ENCODE results near the gene RPL36. TPM values are rescaled to one million over a fixed set of nuclear protein-coding genes. Genes with fewer than 3 reads are reported as not detected.

Gene RPL36
- total and polyA plus RNA-seq, 2 of the 8 experiments (the other 6 are each of a cell fraction or from before 2014, with no cell fraction given) = 951 to 1,075 TPM

GRCh38 chr19:5652261-5652660, 37.8 kb upstream of the RPL36 start:
- Histone ChIP-seq H3K4me1 (replicated peaks in 1 of 4; ENCODE audit: control insufficient read depth in 3 of 4, insufficient read depth in 4 of 4, low read length in 3 of 4) (no peaks in the 10 kb centered on the region), H3K79me2 (ENCODE audit: control insufficient read depth in 1 of 2, insufficient read depth in 2 of 2, low read length in 2 of 2) (no peaks in the 10 kb centered on the region), H2BK5ac (ENCODE audit: low read depth, low read length) (no peak overlapping the region), H2BK12ac (ENCODE audit: low read depth, low read length) (no peak overlapping the region), H2BK20ac (ENCODE audit: low read length) (no peak overlapping the region), H3K79me1 (ENCODE audit: low read depth, low read length) (no peaks in the 10 kb centered on the region; the same call in 1 of the 2 replicates), H3K56ac (replicated peaks; ENCODE audit: insufficient read length, low read depth, low read length) (no peak overlapping the region), H4K20me1 (replicated peaks in 1 of 2; ENCODE audit: control insufficient read depth in 1 of 2, insufficient read depth in 2 of 2, low read length in 2 of 2) (peaks cover 1 to 6% of the 10 kb centered on the region in 2 experiments), H3K23me2 (ENCODE audit: low read depth, low read length) (no peaks in the 10 kb centered on the region), H4K8ac (ENCODE audit: extremely low read depth, insufficient read depth, low read length) (no peak overlapping the region), H3K27ac (ENCODE audit: low read depth, low read length) (no peak overlapping the region), H4K91ac (replicated peaks; ENCODE audit: insufficient read length, low read length) (no peak overlapping the region), H2AFZ (ENCODE audit: low read length) (no peak overlapping the region), H3K23ac (ENCODE audit: insufficient read length) (no peak overlapping the region), H3K14ac (ENCODE audit: insufficient read length) (no peak overlapping the region), H3K9ac (replicated peaks in 1 of 4; ENCODE audit: extremely low read depth in 1 of 4, low read depth in 3 of 4, low read length in 3 of 4) (no peak overlapping the region), H2BK15ac (ENCODE audit: low read length) (no peak overlapping the region), H3K4me2 (ENCODE audit: insufficient read depth in 1 of 2, low read depth in 2 of 2, low read length in 2 of 2) (no peak overlapping the region), H4K5ac (ENCODE audit: insufficient read length, low read depth, low read length) (no peak overlapping the region), H3K36me3 (ENCODE audit: control insufficient read depth in 2 of 4, insufficient read depth in 4 of 4, low read length in 3 of 4) (peaks cover 43 to 90% (median 73%) of the 10 kb centered on the region in 4 experiments), H3K9me3 (ENCODE audit: insufficient read depth in 2 of 2, low read depth in 1 of 2, low read length in 1 of 2) (no peaks in the 10 kb centered on the region), H2AK5ac (ENCODE audit: low read depth, low read length) (no peak overlapping the region), H3K4ac (replicated peaks; ENCODE audit: insufficient read length, low read depth, low read length) (no peak overlapping the region), H3K18ac (ENCODE audit: extremely low read depth, low read length) (no peak overlapping the region), H3K27me3 (replicated peaks in 1 of 4; ENCODE audit: control insufficient read depth in 3 of 4, extremely low read depth in 1 of 4, insufficient read depth in 3 of 4, low read length in 3 of 4) (no peaks in the 10 kb centered on the region), H2BK120ac (replicated peaks; ENCODE audit: low read depth, low read length) (no peak overlapping the region), H3K4me3 (ENCODE audit: extremely low read depth in 1 of 4, insufficient read depth in 2 of 4, low read depth in 3 of 4, low read length in 4 of 4) (no peak overlapping the region)
- TF ChIP-seq HDAC2 (IDR thresholded peaks at IDR 0.05; ENCODE audit: borderline replicate concordance in 1 of 2, low read depth in 2 of 2, low read length in 2 of 2) (no peak), SIX5 (IDR thresholded peaks at IDR 0.05; ENCODE audit: low read depth, low read length) (no peak), RNF2 (IDR thresholded peaks at IDR 0.05; ENCODE audit: borderline replicate concordance, low read depth, low read length, missing control alignments, poor library complexity, severe bottlenecking) (no peak), USF2 (IDR thresholded peaks at IDR 0.05; ENCODE audit: low read length) (no peak), POU5F1 (IDR thresholded peaks at IDR 0.05; ENCODE audit: low read depth, low read length) (no peak), ATF2 (IDR thresholded peaks at IDR 0.05; ENCODE audit: low read length) (no peak)
- CTCF ChIA-PET (ENCODE audit: partially characterized antibody) = no interaction called here
- WGBS, 2 experiments (ENCODE audit: extremely low coverage in 1 of 2, insufficient coverage in 1 of 2, insufficient read length in 1 of 2, insufficient replicate concordance in 2 of 2, low coverage in 1 of 2, low lambda C conversion rate in 2 of 2, missing lambda C conversion rate in 1 of 2) = 96% methylated on average over 10 of the region's 10 CpGs; no CpG with 5 or more reads in 1 of the 2 experiments
- no peak for DNase-seq (ENCODE audit: low read depth in 1 of 2, low spot score in 2 of 2)
- FAIRE-seq = no peak
- POLR2A ChIA-PET (ENCODE audit: partially characterized antibody) = interaction anchor here (1.0 kb wide), 1 partner anchor 15 kb away, joined by 3 read pairs; no protein-coding TSS in a partner anchor
